Cardiac atrium fibroblast (primary cell): ENCODE data around the gene ACTRT3. TPM values are rescaled to one million over a fixed set of nuclear protein-coding genes. Genes with fewer than 3 reads are reported as not detected.

ENCODE experiments used
- total RNA-seq: library from RNA; depleted of rRNA; stranded (reverse); fragments of >200 nt; gene quantifications from 2 replicates; pipeline ENCODE4 v1.2.3, GENCODE V29; 2015

The ACTRT3 gene
- total RNA-seq = 2.1 and 7.2 TPM in 2 replicates

GRCh38 chr3:169769287-169770181, at the start of gene ACTRT3:
Gene ACTRT3 (minus strand): TSS chr3:169769561. CDS start chr3:169769520, 41 bp downstream.

DNA sequence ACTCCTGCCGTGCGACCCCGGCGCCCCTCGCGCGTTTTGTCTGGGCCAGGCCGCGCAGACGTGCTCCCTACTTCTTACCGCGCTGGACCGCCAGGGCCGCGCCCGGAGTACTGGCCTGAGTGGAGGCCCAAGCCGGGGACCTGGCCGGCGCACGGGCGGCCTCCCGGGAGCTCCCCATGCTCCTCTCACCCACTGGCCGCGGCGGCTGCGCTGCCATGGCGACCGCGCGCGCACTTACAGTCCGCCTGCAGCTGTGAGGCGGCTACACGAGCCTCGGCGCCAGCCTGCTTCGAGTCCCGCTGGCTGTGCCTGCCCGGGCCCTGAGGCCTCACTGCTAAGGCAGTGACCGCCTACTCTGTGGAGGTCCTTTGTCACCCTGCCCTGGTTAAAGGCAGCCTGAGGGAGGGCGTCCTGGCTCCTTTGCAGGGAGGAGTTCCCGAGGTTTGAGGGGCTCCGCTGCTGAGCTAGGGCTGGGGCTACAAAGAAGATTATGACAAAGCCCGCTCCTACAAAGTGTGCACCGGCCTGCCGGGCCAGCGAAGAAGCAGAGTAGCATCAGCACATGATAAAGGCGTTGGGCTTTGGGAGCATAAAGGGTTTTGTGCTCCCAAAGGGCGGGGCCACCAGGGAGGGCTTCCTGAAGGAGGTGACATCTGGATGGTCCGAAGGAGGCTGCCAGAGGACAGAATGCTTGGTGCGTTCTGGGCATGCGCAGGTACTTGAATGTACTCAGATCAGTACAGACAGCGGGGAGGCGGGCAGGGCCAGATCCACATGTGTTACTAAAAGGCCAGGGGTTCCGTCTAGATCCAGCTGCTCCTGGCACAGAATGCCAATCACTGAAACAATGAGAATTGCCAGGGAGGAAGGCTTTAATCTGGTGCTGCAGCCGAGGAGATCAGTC, 43.2 kb upstream of the ACTRT3 start, which contains the start of the genes LRRC34 and LRRIQ4:
Gene LRRC34 (minus strand): TSS at position 573 of the 904 bp plus-strand sequence. CDS start 356 bp downstream, at position 217.
Gene LRRIQ4 (plus strand): TSS at position 539 of the 904 bp plus-strand sequence. CDS start 9,052 bp downstream, outside the sequence.

DNA sequence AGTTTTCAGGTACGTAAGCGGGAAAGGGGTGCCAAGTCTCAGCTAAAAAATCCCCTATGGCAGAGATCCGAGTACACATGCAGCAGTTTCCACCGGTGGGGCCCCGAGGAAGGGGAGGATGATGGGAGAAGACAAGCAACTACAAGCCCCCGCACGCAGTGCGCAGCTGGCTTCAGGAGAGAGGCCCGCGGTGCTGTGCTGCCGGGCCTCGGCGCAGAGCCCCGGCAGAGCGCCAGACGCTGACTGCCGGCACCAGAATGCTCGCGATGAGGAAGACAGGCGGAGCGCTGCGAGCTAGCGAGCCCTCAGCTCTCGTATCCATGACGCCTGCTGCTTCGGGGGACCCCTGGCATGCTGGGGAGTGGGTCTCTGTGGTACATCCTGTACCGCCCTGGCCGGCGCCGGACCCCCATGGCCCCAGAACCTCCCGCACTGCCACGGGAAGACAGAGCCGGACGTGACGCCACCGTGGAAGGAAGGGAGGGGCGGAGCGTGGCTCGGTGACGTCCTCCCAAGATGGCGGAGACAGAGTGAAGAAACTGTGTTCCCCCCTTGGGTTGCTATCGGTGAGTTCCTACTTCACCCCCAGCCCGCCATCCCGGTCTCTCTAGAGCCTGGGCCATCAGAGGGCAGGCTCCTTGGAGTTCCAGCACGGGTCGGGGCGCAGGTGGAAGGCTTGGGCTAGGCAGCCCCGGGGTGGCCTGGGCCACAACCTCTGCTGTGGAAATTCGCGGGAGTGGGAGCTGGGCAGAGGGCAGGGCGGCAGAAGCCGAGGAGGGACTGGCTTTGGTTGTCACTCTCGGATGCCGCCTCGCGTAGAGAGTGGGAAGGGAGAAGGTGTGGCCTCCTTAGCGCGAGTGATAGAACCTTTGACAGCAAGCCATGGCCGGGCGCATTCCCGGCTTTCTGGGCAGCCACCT, 3.8 kb upstream of the ACTRT3 start, which contains the start of gene MYNN:
Gene MYNN (plus strand): TSS at position 500 of the 920 bp plus-strand sequence. CDS start 900 bp downstream, outside the sequence.

DNA sequence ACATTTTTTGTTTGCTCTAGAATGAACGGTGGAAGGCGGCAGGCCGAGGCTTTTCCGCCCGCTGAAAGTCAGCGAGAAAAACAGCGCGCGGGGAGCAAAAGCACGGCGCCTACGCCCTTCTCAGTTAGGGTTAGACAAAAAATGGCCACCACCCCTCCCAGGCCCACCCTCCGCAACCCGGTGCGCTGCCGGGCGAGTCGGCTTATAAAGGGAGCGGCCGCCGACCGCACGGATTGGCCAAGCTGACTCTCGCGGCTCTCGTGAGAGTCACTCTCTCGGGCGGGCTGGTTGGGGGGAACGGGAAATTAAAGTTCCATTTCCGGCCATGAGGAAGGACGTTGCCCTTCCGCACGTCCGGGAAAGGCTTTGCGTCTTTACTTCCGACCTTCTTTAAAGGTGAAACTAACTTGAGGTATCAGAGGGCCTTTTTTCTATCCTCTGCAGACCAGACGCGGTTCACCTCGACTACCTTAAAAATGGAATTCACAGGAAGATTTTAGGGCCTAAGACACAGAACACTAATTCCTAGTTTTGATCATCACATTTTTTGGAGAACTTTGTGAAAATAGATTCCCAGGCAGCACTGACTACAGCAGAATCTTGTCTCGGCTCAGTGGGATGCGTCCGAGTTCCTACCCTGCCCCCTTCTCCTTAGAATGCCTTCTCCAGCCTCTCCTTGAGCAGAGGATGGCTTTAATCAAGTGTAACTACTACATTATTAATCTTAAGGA, 4.3 kb downstream of the ACTRT3 start, which contains the start of gene TERC:
Gene TERC (minus strand): TSS at position 179 of the 731 bp plus-strand sequence.

Other genes starting within 250 kb of the ACTRT3 start
- gene MECOM, start 105.8 kb downstream of the ACTRT3 start, total RNA-seq = 26.5 and 32.6 TPM in 2 replicates
- gene TERC, start 4.5 kb downstream of the ACTRT3 start, total RNA-seq = 198 and 340 TPM in 2 replicates
- gene MYNN, start 3.8 kb upstream of the ACTRT3 start, total RNA-seq = 9.9 and 11.7 TPM in 2 replicates
- not detected in 2 replicates for gene LRRIQ4, start 43.3 kb upstream of the ACTRT3 start, total RNA-seq
- 1.6 and 10.5 TPM in 2 replicates for gene LRRC34, start 43.3 kb upstream of the ACTRT3 start, total RNA-seq
- gene LRRC31, start 100.4 kb upstream of the ACTRT3 start, total RNA-seq = not detected in 2 replicates
- gene SAMD7, start 142.0 kb upstream of the ACTRT3 start, total RNA-seq = not detected in 2 replicates
- gene SEC62, start 197.2 kb upstream of the ACTRT3 start, total RNA-seq = 20.2 and 28.7 TPM in 2 replicates